Glutamatergic neuron (in vitro differentiated cells): ENCODE results near the gene CES5A. TPM values are rescaled to one million over a fixed set of nuclear protein-coding genes. Genes with fewer than 3 reads are reported as not detected.
"Not testable (repeated sequence)": the region's sequence is repeated elsewhere in the genome, so short reads cannot be mapped to it uniquely, and the experiment has no call there.

ENCODE experiments used
- DNase-seq: peaks from one replicate; pipeline ENCODE4 v3.0.0; 2022
- H3K27ac Mint-ChIP-seq: one replicate; pipeline ENCODE4 v1.8.0; 2020; ENCODE audit warnings: mild to moderate bottlenecking, mixed read lengths, inconsistent platforms; ENCODE audit not compliant: unreplicated experiment
- H3K27me3 Mint-ChIP-seq: one replicate; pipeline ENCODE4 v1.8.0; 2020; ENCODE audit warnings: mild to moderate bottlenecking, moderate library complexity, mixed read lengths, inconsistent platforms; ENCODE audit not compliant: unreplicated experiment
- H3K36me3 Mint-ChIP-seq: one replicate; pipeline ENCODE4 v1.8.0; 2020; ENCODE audit warnings: mild to moderate bottlenecking, mixed read lengths, inconsistent platforms; ENCODE audit not compliant: unreplicated experiment
- H3K4me1 Mint-ChIP-seq: one replicate; pipeline ENCODE4 v1.8.0; 2020; ENCODE audit warnings: mild to moderate bottlenecking, low read depth, mixed read lengths, inconsistent platforms; ENCODE audit not compliant: unreplicated experiment
- H3K4me3 Mint-ChIP-seq: one replicate; pipeline ENCODE4 v1.8.0; 2020; ENCODE audit warnings: mild to moderate bottlenecking, mixed read lengths, inconsistent platforms; ENCODE audit not compliant: unreplicated experiment
- H3K9me3 Mint-ChIP-seq: one replicate; pipeline ENCODE4 v1.8.0; 2020; ENCODE audit warnings: mild to moderate bottlenecking, moderate library complexity, mixed read lengths, inconsistent platforms; ENCODE audit not compliant: unreplicated experiment
- total RNA-seq: library from RNA; stranded (reverse); fragmentation: NEBNext Ultra II Directional; extraction: Animal tissue kit (Norgen Biotek cat#: 25700); gene quantifications from one replicate; pipeline ENCODE4 v1.2.1, GENCODE V29; 2021; ENCODE audit not compliant: unreplicated experiment
- TF ChIP-seq, protein P1 (sequence below): fragments of 200-600 bp; sonication (generic); IDR thresholded peaks from one replicate; pipeline ENCODE4 v1.5.0; 2021; ENCODE audit not compliant: partially characterized antibody, unreplicated experiment

CES5A gene
- total RNA-seq, 1 donor from 2014 or later: not detected

DNA sequence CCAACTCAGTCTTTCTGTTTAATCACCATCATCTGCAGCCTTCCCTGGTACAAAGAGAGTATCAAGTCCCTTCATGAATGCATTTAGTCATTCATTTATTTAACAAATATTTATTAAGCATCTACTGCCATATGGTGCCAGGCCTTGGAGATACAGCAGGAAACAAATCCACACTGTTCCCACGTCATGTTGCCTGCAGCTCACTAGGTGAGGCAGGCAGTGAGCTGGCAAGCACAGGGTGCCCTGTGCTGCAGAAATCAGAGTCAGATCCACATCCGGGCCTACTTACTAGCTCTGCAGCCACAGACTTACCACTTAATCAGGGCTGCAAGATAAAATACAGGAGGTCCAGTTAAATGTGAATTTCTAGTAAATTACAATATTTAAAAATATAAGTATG lies 38.5 kb upstream of the CES5A start:
- Mint-ChIP-seq H3K36me3 (no peaks in the 10 kb centered on the region), H3K9me3 (peaks cover 4% of the 10 kb centered on the region), H3K4me1 (peaks cover 16% of the 10 kb centered on the region), H3K27me3 (peaks cover 3% of the 10 kb centered on the region), H3K4me3 (no peak overlapping the region), H3K27ac (no peak overlapping the region)
- DNase-seq: no peak
- TF ChIP-seq, protein P1, sequence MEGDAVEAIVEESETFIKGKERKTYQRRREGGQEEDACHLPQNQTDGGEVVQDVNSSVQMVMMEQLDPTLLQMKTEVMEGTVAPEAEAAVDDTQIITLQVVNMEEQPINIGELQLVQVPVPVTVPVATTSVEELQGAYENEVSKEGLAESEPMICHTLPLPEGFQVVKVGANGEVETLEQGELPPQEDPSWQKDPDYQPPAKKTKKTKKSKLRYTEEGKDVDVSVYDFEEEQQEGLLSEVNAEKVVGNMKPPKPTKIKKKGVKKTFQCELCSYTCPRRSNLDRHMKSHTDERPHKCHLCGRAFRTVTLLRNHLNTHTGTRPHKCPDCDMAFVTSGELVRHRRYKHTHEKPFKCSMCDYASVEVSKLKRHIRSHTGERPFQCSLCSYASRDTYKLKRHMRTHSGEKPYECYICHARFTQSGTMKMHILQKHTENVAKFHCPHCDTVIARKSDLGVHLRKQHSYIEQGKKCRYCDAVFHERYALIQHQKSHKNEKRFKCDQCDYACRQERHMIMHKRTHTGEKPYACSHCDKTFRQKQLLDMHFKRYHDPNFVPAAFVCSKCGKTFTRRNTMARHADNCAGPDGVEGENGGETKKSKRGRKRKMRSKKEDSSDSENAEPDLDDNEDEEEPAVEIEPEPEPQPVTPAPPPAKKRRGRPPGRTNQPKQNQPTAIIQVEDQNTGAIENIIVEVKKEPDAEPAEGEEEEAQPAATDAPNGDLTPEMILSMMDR: no peak

DNA sequence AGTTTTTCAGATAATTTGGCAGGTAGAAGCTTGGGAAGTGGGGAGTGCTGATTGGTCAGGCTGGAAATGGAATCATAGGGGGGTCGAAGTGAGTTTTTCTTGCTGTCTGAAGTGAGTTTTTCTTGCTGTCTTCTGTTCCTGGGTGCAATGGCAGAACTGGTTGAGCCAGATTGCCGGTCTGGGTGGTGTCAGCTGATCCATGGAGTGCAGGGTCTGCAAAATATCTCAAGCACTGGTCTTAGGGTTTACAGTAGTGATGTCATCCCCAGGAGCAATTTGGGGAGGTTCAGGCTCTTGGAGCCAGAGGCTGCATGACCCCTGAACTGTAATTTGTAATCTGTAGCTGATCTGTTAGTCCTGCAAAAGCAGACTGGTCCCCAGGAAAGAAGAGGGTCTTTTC lies 37.9 kb upstream of the CES5A start:
- not testable (repeated sequence) for H3K27me3 Mint-ChIP-seq, H3K4me3 Mint-ChIP-seq, H3K27ac Mint-ChIP-seq, H3K36me3 Mint-ChIP-seq, H3K9me3 Mint-ChIP-seq, DNase-seq
- H3K4me1 Mint-ChIP-seq: peaks cover 16% of the 10 kb centered on the region

DNA sequence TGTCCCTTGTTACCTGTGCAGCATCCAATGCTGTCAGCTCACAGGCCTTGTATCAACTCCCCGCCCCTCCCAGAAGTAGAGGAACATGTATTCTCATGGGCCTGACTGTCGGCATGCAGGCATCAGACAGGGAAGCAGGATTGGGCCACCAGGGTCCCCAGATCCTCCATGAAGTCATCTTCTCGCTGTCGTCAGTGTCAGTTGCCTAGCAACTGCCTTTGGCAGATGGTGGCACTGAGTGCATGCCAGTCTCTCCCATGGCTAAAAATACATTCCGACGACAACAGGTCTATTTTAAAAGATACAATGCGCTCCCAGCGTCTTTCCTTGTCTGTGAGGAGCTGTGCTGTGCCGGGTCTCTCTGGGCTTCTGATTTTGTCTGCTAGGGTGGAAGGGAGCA lies 36.8 kb upstream of the CES5A start:
- Mint-ChIP-seq H3K36me3 (no peaks in the 10 kb centered on the region), H3K4me3 (no peak overlapping the region), H3K4me1 (peaks cover 16% of the 10 kb centered on the region), H3K27ac (no peak overlapping the region), H3K27me3 (peaks cover 4% of the 10 kb centered on the region), H3K9me3 (peaks cover 4% of the 10 kb centered on the region)
- TF ChIP-seq, protein P1: no peak
- no peak for DNase-seq

DNA sequence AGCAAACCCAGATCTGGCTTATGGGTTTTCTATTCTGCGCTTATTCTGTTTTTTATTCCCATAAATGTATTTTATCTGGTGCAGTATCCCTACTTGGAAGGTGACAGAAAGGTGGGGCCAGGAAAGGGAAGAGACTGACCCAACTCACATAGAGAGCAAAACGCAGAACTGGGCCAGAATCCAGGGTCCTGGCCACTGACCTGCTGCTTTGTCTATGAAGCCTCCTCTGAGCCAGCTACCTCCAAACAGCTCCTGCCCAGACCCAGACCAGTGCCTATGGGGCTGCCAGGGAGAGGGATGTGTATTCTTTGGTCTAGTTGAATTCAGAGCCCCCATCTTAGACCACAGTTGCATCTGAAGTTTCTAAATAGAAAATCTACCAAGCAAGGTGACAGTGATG lies 36.4 kb upstream of the CES5A start:
- H3K36me3 Mint-ChIP-seq: no peaks in the 10 kb centered on the region
- H3K4me3 Mint-ChIP-seq: no peak overlapping the region
- TF ChIP-seq, protein P1: no peak
- no peak for DNase-seq
- H3K9me3 Mint-ChIP-seq: peaks cover 4% of the 10 kb centered on the region
- peaks cover 16% of the 10 kb centered on the region for H3K4me1 Mint-ChIP-seq
- H3K27ac Mint-ChIP-seq: no peak overlapping the region
- H3K27me3 Mint-ChIP-seq: peaks cover 4% of the 10 kb centered on the region

DNA sequence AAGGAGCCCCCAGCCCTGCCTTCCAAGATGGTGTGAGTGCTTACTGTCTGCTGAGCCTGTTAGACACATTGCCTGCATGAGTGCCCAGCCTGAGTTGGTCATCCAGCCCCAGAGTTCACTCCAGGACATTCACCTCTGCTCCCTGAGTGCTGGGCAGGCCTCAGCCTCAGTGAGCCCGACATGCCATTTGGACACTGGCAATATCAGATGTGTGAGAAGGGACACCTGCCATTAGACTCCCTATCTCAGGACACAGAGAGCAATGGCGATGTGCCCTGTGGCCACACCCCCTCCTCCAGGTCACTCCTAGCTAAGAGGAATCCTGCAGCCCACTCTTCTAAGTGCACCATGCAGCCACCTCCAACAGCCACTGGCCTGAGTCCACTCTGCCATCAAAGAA lies 34.7 kb upstream of the CES5A start:
- H3K27me3 Mint-ChIP-seq: peaks cover 9% of the 10 kb centered on the region
- no peak for DNase-seq
- no peak overlapping the region for H3K27ac Mint-ChIP-seq
- H3K9me3 Mint-ChIP-seq: peaks cover 5% of the 10 kb centered on the region
- peaks cover 2% of the 10 kb centered on the region for H3K36me3 Mint-ChIP-seq
- TF ChIP-seq, protein P1: no peak
- peaks cover 11% of the 10 kb centered on the region for H3K4me1 Mint-ChIP-seq
- H3K4me3 Mint-ChIP-seq: no peak overlapping the region

DNA sequence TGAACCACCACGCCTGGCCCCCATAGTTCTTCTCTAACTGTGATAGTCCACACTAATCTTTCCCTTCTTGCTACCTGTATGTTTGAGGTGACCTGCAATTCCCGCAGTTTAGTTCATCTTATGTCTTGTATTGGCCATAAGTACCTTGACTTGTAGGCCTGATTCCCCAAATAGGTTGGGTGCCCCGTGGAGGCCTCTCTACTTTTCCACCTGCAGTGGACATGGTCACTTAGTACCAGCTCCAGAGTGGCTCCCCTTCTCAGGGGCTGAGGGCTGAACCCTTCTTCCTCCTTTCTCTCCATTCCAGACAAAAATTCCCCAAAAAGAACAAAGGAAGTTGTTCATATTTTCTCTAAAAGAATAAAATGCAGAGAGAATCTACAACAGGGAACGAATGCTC lies 33.5 kb upstream of the CES5A start:
- Mint-ChIP-seq H3K27me3 (peaks cover 9% of the 10 kb centered on the region), H3K36me3 (peaks cover 14% of the 10 kb centered on the region), H3K27ac (no peak overlapping the region), H3K4me1 (peaks cover 10% of the 10 kb centered on the region), H3K4me3 (no peak overlapping the region), H3K9me3 (peaks cover 6% of the 10 kb centered on the region)
- DNase-seq: no peak
- TF ChIP-seq, protein P1: no peak
